Stimulated activated CD4-positive, alpha-beta T cell treated with anti-CD3 and anti-CD28 coated beads, Interleukin-4, amount 100 ng/mL, for 48 hours (primary cell): ENCODE results near the gene DMAC2L.

Source experiments
- DNase-seq, 2 donors: peaks; one replicate each; pipeline ENCODE4 v3.0.0-alpha.2; 2020; ENCODE audit warnings: low read depth in 2 of 2

DMAC2L gene

DNA sequence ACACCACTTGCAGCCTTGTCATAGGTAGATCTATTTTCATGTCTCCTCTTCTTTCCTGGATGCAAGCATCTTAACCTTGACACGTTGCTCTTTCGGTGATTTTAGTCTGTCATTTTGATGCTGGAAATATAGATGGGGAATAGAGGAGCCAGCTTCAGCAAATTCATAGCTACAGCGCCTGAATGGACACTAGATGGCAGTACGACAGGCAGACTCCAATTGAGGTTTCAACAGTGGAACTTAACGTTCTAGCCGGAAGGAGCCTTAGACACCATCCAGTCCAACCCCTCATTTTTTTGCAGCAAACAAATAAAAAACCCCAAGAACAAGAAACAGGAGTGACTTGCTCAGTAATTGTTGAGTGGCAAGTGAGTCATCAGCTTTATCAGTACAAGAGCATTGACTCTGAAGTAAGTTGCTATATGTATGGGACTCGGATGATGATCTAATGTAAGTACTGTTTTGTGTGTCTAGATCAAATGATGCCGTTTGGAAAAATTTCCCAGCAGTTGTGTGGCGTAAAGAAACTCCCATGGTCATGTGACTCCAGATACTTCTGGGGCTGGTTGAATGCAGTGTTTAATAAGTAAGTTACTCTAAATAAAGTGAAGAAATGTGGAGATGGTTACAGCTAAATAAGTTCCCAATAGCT lies 9.0 kb downstream of the DMAC2L start:
- peak; percentile 15 to 47 for DNase-seq

DNA sequence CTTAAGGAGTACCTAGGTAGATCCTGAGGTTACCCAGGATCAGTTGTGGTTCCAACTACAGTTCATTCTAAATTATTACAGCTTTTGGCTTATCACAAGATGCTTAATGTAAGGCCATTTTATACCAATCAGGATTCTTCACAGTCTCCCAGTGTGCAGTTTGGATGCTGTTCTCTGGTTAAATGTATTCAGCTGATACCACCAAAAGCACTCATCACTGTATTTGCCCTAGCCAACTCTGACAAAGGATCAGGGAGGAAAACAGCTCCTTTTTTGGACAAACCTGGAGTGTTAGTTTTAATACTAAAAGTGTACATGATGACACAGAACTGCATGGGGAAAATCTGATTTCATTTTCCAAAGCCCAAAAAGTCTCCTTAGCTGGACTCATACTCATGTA lies 19.5 kb downstream of the DMAC2L start:
- no peak for DNase-seq

- no peak for DNase-seq
Observed at GRCh38 chr14:50333014-50333509, 20.9 kb downstream of the DMAC2L start.

- no peak for DNase-seq
Observed at GRCh38 chr14:50334211-50334610, 22.1 kb downstream of the DMAC2L start.

GRCh38 chr14:50335389-50335788 lies 23.3 kb downstream of the DMAC2L start:
- DNase-seq, result no peak

- DNase-seq, result no peak
Observed at GRCh38 chr14:50335989-50336824, 24.1 kb downstream of the DMAC2L start.

DNA sequence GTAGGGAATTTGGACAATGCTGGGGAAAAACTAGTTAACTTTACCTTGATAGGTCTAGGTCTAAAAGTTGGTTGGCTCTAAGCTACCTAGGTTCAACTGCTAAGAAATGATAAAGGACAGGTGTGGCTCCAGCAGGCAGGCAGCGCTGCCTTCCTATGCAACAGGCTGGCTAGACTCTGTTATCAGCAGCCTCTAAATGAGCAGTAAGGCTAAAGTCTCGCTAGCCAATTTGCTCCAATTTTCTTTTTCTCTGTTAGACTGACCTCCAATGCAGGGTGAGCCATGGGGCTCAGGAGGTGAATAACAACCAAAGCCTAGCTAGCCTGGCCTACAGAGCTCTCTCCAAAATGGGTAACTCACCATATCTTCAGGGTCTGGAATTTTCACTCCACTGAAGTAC lies 26.5 kb downstream of the DMAC2L start:
- no peak for DNase-seq

- DNase-seq, result no peak
Observed at GRCh38 chr14:50339178-50339804, 27.2 kb downstream of the DMAC2L start.

DNA sequence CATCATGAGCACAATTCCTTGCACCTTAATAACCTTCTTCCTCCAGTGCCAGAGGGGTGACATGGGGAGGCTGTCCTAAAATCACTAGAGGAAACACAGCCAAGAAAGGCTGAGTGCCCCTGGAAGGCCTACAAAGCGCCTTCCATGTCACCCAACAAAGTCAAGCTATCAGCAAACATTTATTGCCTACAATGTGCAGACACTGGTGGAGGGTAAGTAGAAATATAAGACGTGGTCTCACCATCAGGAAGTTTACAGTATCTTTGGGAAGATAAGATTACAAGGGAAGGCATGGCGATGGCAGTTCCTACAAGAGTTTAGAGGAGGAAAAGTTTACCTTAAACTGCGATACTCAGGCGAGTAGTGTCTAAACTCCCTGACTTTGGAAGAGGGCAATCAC lies 27.9 kb downstream of the DMAC2L start:
- DNase-seq, result no peak

GRCh38 chr14:50340963-50341362 lies 28.8 kb downstream of the DMAC2L start:
- DNase-seq, result no peak

GRCh38 chr14:50342221-50343078 lies 30.3 kb downstream of the DMAC2L start:
- DNase-seq, result no peak

DNA sequence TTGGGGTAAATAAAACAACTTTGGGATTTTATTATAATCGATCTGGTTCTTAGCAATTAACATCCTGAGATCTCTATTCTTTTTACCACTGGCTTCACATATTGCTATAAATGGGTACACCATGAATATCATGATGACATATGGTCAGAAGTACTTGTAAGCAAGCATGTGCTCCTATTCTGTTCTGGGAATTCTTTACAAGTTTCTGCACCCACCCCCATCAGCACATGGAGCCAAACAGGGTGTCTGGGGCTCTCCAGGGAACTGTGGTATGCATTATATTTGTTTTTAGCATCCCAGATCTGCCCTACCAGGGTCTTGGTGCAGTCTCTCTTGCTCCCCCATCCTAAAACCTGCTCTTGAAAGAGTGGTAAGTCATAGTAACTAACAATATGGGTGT lies 31.3 kb downstream of the DMAC2L start:
- no peak for DNase-seq

GRCh38 chr14:50344116-50344775 lies 32.1 kb downstream of the DMAC2L start:
- DNase-seq, result peak; percentile 55 to 75

DNA sequence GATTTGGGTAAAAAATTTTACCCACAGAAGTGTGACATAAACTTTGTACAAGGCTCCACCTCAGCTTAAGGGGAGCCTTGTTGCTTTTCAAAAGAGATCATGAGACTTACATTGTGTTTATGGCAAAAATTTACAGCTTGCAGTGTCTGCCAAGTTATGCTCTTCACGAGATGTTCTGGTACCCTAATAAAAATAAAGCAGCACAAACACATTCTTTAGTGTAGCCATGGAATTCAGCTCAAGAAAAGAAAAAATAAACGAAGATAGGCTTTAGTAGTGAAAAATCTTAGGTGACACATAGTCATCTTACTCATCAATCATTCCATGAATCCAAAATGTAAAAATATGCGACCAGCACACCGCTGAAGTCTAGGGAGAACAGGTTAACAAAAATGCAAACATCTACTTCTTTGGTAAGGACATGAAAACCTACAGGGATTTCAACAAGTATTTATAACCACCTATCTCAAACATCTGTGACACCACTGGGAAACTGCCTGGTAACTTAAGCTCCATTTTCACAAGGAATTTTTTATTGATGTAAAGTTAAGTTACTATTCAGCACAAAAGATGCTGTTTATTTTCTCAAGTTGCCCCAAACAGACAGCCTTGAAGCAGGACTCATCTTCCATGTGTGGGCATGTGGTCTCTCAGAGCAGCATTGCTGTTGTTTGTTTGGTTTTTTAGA lies 32.9 kb downstream of the DMAC2L start:
- DNase-seq, result no peak

DNA sequence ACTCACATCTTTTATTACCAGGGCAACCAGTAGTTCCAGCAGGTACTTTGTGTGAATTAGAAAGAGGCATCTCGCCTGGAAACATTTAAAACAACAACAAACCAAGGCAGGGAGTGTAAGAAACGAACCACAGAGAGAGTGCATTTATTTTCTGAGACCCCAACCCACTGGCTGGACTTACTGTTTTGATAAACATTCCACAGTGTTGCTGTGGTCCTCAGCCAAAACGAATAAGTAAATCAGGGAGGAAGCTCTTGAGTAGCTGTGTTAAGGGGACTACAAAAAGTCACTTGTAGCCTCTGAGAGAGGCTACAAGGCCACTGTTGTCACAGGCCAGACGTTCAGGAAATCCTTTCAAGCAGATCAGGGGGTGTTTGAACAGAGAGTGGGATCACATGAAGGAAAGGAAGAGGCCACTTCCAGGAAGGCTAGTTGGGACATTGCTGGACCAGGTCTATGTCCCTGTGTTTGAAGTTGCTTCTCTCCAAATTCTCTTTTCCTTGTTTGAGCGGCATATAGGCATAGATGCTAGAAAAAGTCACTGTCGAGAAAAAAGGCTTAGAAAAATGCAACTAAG lies 33.8 kb downstream of the DMAC2L start:
- no peak for DNase-seq

GRCh38 chr14:50347521-50347920 lies 35.4 kb downstream of the DMAC2L start:
- DNase-seq, result no peak

DNA sequence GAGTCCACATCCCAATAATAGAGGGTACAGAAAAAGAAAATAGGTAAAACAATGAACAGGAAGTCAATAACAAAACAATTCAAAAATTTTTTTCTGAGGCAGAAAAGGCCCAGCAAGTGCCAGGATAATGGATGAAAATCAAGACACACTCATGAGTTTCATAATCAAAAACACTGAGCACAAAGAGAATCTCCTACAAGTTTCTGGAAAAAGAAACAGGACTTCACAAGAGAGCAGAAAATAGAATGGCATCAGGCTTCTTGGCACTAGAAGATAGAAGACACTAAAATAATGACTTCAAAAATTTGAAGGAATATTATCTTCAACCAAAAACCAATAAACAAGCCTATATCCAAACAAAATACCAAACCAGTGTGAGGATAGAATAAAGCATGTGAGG lies 36.8 kb downstream of the DMAC2L start:
- DNase-seq, result no peak

DNA sequence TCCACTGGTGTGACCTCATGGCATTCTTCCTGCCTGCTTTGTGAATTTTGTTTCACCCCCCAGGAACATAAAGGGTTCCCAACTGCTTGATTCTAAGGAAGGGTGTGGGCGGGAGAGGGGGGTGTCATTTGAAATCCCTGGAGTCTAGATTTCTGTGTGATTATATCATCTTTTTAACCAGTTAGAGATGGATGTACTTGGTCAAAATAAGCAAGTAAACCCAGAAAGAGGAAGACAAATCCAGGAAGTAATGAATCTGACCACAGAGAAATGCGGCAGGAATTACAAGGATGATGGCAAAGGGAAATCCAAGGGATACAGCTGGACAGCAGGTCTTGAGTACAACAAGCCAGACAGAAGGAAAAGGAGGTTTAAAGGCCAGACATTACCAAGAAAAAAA lies 38.9 kb downstream of the DMAC2L start:
- DNase-seq, result no peak

- DNase-seq, result no peak
Observed at GRCh38 chr14:50352584-50352983, 40.5 kb downstream of the DMAC2L start.

- no peak for DNase-seq
Observed at GRCh38 chr14:50353126-50353525, 41.0 kb downstream of the DMAC2L start.
